GM18519 (cell line): ENCODE data around the gene ABCD4.

ENCODE experiments used
- ATAC-seq: cut with Tn5 transposase; IDR thresholded peaks from one replicate; pipeline ENCODE4 v1.9.1; 2021; ENCODE audit warnings: mild to moderate bottlenecking, moderate library complexity; ENCODE audit not compliant: unreplicated experiment, low FRiP score

ABCD4 gene

DNA sequence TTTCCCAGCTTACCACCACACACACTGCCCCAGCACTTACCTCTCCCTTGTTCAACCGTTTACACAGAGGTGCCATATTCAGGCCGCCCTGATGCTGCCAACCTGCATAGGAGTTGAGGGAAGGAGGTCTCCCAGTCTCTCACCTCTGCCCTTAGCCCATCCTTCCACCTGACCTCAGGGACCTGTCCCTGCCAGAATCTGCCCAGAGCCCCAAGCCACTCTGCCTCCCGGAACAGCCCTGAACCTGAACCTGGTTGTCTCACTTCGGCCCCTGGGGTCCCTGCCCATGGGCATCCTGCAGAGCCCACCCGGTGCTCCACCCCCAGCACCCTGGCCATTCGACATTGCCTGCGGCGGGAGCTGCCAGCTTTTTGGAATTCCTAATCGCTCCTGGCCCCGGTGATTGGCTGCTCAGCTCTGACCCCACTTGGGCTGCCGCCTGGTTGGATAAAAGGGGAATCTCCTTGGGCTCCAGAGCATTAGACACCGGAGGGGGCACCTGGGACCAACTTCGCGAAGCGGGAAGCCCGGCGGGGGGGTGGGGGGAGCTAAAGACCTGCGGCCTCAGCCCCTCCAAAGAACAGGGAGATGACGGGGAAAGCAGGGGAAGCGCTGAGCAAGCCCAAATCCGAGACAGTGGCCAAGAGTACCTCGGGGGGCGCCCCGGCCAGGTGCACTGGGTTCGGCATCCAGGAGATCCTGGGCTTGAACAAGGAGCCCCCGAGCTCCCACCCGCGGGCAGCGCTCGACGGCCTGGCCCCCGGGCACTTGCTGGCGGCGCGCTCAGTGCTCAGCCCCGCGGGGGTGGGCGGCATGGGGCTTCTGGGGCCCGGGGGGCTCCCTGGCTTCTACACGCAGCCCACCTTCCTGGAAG lies 63.5 kb downstream of the ABCD4 start, which contains the start of gene VSX2:
VSX2 (plus strand) TSS at position 476 of the 874 bp plus-strand sequence; CDS start at position 589, 113 bp downstream.
- ATAC-seq = no peak

DNA sequence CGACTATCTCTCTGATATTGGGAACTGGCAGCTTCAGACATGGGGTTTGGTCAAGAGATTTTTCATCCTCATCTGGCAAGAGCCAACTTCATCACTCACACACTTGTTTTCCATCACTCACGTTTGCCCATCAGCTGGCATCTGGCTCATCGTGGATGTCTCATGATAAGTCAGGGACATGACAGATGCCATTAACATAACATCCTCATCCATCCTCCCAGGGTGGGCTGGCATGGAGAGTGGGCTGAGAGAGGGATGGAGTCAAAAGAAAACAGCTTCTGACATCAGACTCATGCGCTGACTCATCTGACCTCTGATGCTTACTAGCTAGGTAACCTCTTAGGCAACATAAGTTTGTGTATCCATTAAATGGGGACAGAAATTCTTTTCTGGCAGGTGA lies 65.3 kb downstream of the ABCD4 start:
- ATAC-seq = no peak
